ENCODE data around the gene LYG2.
"Not testable (repeated sequence)": the region's sequence is repeated elsewhere in the genome, so short reads cannot be mapped to it uniquely, and the experiment has no call there.

Gene LYG2

DNA sequence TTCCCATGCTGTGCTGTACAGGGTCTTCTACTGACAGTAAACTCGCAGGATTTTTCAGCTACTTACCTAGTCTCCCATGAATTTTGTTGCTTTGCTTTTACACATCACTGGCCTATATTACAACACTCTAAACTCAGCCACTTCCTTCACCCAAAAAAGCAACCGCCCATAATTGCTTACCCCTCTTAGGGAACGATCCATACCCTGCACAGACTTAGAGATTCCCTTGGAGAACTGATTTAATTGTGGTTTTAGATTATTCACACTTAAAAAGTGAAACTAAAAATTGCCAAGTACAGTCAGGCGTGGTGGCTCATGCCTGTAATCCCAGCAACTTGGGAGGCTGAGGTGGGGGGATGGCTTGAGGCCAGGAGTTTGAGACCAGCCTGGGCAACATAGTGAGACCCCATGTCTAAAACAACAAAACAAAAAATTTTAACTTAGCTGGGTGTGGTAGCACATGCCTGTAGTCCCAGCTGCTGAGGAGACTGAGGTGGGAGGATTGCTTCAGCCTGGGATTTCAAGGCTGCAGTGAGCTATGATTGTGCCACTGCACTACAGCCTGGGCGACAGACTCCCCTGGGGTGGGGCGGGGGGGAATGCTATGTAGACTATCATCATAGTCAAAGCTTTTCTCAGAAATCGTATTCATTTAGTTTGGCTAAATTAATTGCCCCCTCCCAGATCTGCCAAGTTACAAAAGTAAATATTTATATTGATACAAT lies 55.2 kb downstream of the LYG2 start:
- no peak for DNase-seq

DNA sequence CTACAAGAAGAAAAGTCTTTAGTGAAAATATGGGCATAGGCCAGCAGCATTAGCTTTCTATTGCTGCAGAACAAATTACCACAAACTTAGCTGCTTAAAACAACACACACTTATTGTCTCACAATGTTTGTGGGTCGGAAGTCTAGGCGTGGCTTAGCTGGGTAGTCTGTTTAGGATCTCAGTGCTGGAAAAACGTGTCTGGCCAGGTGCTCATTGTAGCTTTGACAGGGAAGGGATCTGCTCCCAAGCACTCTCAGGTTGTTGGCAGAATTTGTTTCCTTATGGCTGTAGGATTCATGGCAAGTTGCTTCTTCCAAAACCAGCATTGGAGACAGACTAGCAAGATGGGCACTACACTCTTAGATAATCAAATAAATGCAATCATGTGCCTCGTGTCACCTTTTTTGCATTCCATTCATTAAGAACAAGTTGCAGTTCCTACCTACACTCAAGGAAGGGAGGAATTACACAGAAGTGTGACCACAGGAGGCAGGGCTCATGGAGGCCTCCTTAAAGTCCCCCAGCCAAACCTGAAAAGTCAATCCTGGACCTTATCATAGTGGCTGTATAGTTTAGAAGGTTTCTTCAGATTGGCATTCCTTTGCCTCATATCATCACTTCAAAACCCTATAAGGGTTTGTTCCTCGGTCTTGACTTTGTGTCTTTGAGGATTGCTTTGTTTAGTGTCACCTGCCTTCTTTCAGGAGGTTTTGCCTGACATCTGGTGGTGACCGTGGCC lies 57.2 kb downstream of the LYG2 start:
- no peak for DNase-seq

DNA sequence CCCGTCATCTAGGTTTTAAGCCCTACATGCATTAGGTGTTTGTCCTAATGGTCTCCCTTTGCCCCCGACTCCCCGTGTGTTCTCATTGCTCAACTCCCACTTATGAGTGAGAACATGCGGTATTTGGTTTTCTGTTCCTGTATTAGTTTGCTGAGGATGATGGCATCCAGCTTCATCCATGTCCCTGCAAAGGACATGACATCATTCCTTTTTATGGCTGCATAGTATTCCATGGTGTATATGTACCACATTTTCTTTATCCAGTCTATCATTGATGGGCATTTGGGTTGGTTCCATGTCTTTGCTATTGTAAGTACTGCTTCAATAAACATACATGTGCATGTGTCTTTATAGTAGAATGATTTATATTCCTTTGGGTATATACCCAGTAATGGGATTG lies 63.1 kb downstream of the LYG2 start:
- not testable (repeated sequence) for DNase-seq
